Activated naive CD8-positive, alpha-beta T cell treated with anti-CD3 and anti-CD28 coated beads for 36 hours (primary cell): ENCODE results near the gene GCH1. TPM values are rescaled to one million over a fixed set of nuclear protein-coding genes. Genes with fewer than 3 reads are reported as not detected.
"Not testable (repeated sequence)": the region's sequence is repeated elsewhere in the genome, so short reads cannot be mapped to it uniquely, and the experiment has no call there.

Experiments used
- DNase-seq: peaks from one replicate; pipeline ENCODE4 v3.0.0; 2021
- H3K27ac Mint-ChIP-seq: one replicate; pipeline ENCODE4 v1.8.0; 2022; ENCODE audit warnings: mild to moderate bottlenecking, moderate library complexity, mixed read lengths
- H3K27me3 Mint-ChIP-seq: one replicate; pipeline ENCODE4 v1.8.0; 2022; ENCODE audit warnings: mild to moderate bottlenecking, mixed read lengths
- H3K36me3 Mint-ChIP-seq: one replicate; pipeline ENCODE4 v1.8.0; 2021; ENCODE audit warnings: mild to moderate bottlenecking, mixed read lengths
- H3K4me1 Mint-ChIP-seq: one replicate; pipeline ENCODE4 v1.8.0; 2021; ENCODE audit warnings: mixed read lengths
- H3K4me3 Mint-ChIP-seq: one replicate; pipeline ENCODE4 v1.8.0; 2022; ENCODE audit warnings: mild to moderate bottlenecking, moderate library complexity, mixed read lengths
- H3K9me3 Mint-ChIP-seq: one replicate; pipeline ENCODE4 v1.8.0; 2022; ENCODE audit warnings: mixed read lengths
- total RNA-seq, 2 experiments: library from RNA; stranded (reverse); gene quantifications; one replicate each; pipeline ENCODE4 v1.2.3, GENCODE V29; 2021

The GCH1 gene
- total RNA-seq, 2 experiments from 2014 or later, result 45.9 to 47.5 TPM

GRCh38 chr14:54808326-54809161 lies 94.1 kb downstream of the GCH1 start:
- H3K4me1 Mint-ChIP-seq, result peaks cover 5% of the 10 kb centered on the region
- H3K27me3 Mint-ChIP-seq, result peaks cover 23% of the 10 kb centered on the region

DNA sequence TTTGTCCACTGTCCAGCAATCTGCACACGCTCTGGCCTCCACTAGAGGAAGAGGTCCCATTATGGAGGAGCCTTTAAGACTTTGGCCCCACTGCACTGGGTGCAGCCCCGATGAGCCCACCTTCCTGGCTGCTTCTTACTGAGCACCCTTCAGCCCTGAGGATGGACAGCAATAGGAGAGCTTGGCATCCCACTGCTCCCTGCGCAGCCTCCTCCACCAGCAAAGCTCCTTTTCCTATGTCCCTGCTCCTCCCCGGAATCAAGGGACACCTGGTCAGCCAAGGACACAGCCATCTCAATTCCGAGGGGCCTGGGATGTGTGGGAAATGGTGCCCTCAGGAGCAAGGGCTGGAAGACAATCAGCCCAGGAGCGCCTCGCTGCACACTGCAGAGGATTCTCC lies 94.7 kb downstream of the GCH1 start:
- Mint-ChIP-seq H3K4me3 (no peak overlapping the region), H3K36me3 (no peaks in the 10 kb centered on the region), H3K27ac (no peak overlapping the region), H3K27me3 (peaks cover 26% of the 10 kb centered on the region), H3K4me1 (peaks cover 5% of the 10 kb centered on the region), H3K9me3 (no peaks in the 10 kb centered on the region)
- DNase-seq, result no peak

More at GRCh38 chr14:54808326-54809161, 94.1 kb downstream of the GCH1 start:
- no peaks in the 10 kb centered on the region for H3K9me3 Mint-ChIP-seq
- H3K27ac Mint-ChIP-seq, result no peak overlapping the region
- H3K36me3 Mint-ChIP-seq, result no peaks in the 10 kb centered on the region
- H3K4me3 Mint-ChIP-seq, result no peak overlapping the region
- no peak for DNase-seq

- Mint-ChIP-seq H3K4me1 (peaks cover 5% of the 10 kb centered on the region), H3K9me3 (no peaks in the 10 kb centered on the region), H3K36me3 (no peaks in the 10 kb centered on the region), H3K4me3 (no peak overlapping the region), H3K27ac (no peak overlapping the region), H3K27me3 (peaks cover 26% of the 10 kb centered on the region)
- DNase-seq, result no peak
Observed at GRCh38 chr14:54807428-54807827, 95.2 kb downstream of the GCH1 start.

DNA sequence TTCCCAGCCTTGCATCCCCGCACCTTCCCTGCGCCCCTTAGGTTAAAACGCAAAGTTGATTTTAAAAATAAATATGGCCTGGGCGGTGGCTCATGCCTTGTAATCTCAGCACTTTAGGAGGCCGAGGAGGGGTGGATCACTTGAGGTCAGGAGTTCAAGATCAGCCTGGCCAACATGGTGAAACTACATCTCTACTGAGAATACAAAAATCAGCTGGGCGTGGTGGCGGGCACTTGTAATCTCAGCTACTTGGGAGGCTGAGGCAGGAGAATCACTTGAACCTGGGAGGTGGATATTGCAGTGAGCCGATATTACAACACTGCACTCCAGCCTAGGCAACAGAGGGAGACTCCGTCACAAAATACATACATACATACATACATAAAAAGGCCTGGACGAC lies 96.0 kb downstream of the GCH1 start:
- Mint-ChIP-seq H3K36me3 (no peaks in the 10 kb centered on the region), H3K4me3 (no peak overlapping the region), H3K27me3 (peaks cover 28% of the 10 kb centered on the region), H3K27ac (no peak overlapping the region), H3K9me3 (no peaks in the 10 kb centered on the region), H3K4me1 (peaks cover 5% of the 10 kb centered on the region)
- DNase-seq, result no peak

DNA sequence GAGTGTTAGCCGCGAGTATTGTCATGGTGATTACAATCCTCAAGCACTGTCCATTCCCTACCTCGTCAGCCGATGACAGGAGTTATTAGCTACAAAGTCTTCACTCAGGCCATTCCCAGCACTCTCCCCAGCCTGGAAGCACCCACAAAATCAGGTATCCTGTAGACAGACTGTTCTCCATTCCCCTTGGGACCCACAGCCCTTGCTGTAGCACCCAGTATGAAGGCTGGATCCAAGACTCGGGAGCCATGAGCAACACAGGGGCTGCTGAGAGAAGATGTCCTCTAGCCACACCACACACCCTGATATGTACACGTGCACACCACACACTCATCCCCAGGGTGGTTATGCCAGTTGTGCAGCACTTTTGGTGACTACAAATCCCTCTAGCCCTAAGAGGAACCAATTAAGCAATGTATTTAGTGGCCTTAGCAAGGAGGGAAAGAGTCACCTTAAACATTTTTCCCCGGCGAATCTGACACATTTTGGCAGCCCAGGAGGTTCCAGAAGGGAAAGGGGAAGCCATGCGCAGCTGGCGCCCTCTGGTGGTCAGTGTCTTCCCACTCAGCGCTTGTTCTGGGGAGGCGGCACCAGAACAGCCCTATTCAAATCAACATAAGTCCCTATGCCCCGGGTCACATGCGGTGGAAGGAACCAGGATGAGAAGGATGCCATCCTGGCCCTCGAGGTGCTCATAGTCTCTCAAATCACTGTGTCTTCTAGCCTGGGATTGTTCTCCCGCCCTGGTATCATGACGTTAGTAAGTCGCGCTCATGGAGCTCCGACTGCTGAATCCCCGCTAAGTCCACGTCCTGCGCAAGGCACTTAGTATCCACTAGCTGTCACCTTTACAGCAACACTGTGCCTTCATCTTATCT lies 96.9 kb downstream of the GCH1 start:
- Mint-ChIP-seq H3K27me3 (peaks cover 30% of the 10 kb centered on the region), H3K36me3 (no peaks in the 10 kb centered on the region), H3K4me1 (peaks cover 5% of the 10 kb centered on the region), H3K4me3 (no peak overlapping the region), H3K27ac (no peak overlapping the region), H3K9me3 (no peaks in the 10 kb centered on the region)
- DNase-seq, result peak; percentile 71

DNA sequence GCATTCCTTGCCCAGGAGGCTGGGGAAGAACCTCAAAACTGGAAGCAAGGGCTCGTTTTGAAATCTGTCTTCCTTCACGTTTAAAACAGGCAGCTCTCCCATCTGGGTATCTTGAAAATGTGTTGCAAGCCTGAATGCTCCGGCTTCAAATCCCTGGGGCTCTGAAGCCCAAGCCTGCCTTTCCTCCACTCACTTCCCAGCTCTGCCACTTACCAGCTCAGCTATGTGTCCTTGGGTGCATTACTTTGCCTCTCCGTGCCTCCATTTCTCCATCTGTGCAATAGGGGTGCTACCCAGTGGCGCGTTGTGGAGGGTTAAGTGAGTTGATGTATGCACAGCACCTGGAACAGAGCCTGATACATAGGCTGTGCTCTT lies 97.6 kb downstream of the GCH1 start:
- no peaks in the 10 kb centered on the region for H3K36me3 Mint-ChIP-seq
- peaks cover 5% of the 10 kb centered on the region for H3K4me1 Mint-ChIP-seq
- H3K4me3 Mint-ChIP-seq, result no peak overlapping the region
- peaks cover 33% of the 10 kb centered on the region for H3K27me3 Mint-ChIP-seq
- no peaks in the 10 kb centered on the region for H3K9me3 Mint-ChIP-seq
- no peak overlapping the region for H3K27ac Mint-ChIP-seq
- DNase-seq, result no peak

DNA sequence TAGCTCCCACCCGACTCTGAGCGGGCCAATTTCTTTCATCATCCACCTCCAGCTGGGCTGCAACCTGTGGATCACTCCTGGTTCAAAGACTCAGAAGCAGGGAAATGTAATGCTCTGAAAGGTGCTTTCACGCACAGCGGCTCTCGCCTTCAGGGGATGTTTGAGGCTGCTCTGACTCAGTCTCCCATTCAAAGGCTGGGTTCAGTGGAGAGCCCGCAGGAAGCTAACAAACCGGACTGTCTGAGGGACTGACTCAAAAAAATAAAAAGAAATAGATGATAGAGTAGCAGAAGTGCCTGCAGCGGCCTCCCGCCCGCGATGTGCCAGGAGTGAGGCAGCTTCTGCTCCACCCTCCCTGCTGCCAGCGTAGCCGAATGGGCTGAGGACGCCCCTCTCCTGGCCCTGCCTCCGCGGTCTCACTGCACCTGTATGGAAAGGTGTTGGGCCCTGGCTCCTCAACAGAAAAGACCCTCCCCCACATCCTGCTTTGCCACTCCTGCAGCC lies 98.0 kb downstream of the GCH1 start:
- H3K27ac Mint-ChIP-seq, result no peak overlapping the region
- no peaks in the 10 kb centered on the region for H3K36me3 Mint-ChIP-seq
- DNase-seq, result no peak
- peaks cover 5% of the 10 kb centered on the region for H3K4me1 Mint-ChIP-seq
- H3K4me3 Mint-ChIP-seq, result no peak overlapping the region
- H3K27me3 Mint-ChIP-seq, result peaks cover 35% of the 10 kb centered on the region
- no peaks in the 10 kb centered on the region for H3K9me3 Mint-ChIP-seq

DNA sequence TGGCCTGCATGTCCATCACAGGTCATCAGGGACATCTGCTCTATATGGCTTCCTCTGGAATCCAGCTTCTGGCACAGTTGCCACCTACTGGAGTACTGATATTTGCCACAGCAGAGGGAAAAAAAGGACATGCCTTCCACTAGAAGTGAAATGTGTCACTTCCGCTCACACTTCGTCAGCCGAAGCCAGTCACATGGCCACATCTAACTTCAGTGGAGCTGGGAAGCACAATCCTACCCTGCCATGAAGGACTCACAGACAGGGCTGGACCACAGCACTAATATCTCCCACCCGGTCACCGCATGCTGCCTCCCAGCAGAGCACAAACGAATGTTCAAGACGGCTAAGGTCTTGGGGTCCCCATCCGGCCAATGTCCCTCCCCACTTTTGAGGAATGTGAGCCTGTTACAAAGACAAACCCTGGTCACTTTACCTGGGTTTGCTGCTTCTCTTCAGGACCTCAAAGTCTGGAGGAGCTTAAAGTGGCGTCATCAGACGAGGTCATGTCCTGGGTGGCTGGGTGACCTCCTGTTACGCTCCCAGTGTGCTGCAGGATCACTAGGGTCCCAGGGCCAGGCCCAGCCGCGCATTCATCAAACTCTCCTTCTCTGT lies 98.6 kb downstream of the GCH1 start:
- H3K27me3 Mint-ChIP-seq, result peaks cover 35% of the 10 kb centered on the region

DNA sequence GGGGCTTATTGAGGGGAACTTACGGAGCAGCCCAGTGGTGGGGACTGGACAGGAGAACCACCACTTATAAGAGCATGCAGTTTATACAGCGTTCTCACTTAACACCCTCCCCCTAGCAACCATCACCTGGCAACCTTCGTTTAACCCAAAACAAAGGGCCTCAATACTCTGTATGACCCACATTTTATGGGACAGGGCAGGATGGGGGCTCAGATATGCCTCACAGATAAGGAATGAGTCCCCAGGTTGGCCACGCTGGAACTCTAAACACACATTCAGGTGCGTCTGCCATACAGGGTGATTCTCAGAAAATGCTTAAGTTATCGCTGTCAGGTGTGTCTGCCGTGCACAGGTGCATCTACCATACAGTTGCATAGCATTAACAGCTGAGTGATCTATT lies 99.2 kb downstream of the GCH1 start:
- no peaks in the 10 kb centered on the region for H3K9me3 Mint-ChIP-seq
- no peak overlapping the region for H3K4me3 Mint-ChIP-seq
- no peaks in the 10 kb centered on the region for H3K36me3 Mint-ChIP-seq
- H3K4me1 Mint-ChIP-seq, result peaks cover 5% of the 10 kb centered on the region
- DNase-seq, result no peak
- peaks cover 35% of the 10 kb centered on the region for H3K27me3 Mint-ChIP-seq
- no peak overlapping the region for H3K27ac Mint-ChIP-seq

More for the DNA sequence above, 98.6 kb downstream of the GCH1 start:
- Mint-ChIP-seq H3K27ac (no peak overlapping the region), H3K9me3 (no peaks in the 10 kb centered on the region), H3K36me3 (no peaks in the 10 kb centered on the region), H3K4me3 (no peak overlapping the region), H3K4me1 (peaks cover 5% of the 10 kb centered on the region)
- DNase-seq, result no peak

DNA sequence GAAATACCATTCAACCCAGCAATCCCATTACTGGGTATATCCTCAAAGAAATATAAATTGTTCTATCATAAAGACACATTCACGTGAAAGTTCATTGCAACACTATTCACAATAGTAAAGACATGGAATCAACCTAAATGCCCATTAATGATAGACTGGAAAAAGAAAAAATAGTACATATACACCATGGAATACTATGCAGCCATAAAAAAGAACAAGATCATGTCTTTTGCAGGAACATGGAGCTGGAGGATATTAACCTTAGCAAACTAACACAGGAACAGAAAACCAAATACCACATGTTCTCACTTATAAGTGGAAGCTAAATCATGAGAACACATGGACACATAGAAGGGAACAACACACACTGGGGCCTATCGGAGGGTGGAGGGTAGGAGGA lies 101.1 kb downstream of the GCH1 start:
- not testable (repeated sequence) for H3K36me3 Mint-ChIP-seq, H3K4me3 Mint-ChIP-seq, H3K4me1 Mint-ChIP-seq, H3K27ac Mint-ChIP-seq, H3K9me3 Mint-ChIP-seq, DNase-seq
- H3K27me3 Mint-ChIP-seq, result peaks cover 25% of the 10 kb centered on the region

DNA sequence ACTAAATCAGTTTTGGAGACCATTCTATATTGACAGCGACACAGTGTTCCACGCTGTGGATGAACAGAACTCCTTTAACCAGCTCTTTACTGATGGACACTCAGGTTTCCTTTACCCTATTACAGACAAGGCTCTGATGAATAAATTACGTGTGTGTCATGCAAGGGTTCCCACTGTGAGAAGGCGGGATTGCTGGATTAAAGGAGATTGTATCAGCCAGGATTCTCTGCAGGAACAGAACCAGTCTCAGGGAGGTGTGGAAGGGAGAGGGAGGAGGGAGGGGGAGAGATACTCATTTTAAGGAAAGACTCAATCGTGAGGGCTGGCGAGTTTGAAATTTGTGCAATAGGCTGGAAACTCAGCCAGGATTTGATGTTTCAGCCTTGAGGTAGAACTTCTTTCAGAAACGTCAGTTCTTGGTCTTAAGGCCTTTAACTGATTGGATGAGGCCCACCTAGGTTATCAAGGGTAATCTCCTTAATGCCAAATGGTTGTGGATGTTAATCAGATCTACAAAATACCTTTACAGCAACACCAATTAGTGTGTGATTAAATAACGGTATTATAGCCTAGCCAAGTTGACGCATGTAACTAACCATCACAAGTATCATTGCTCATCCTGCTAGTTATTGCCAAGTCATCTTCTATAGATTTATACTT lies 104.0 kb downstream of the GCH1 start:
- no peak for DNase-seq
- H3K4me3 Mint-ChIP-seq, result no peak overlapping the region
- peaks cover 5% of the 10 kb centered on the region for H3K36me3 Mint-ChIP-seq
- H3K4me1 Mint-ChIP-seq, result no peaks in the 10 kb centered on the region
- H3K9me3 Mint-ChIP-seq, result peaks cover 5% of the 10 kb centered on the region
- no peak overlapping the region for H3K27ac Mint-ChIP-seq
- peaks cover 16% of the 10 kb centered on the region for H3K27me3 Mint-ChIP-seq

GRCh38 chr14:54797986-54798385 lies 104.6 kb downstream of the GCH1 start:
- DNase-seq, result no peak
- Mint-ChIP-seq H3K27me3 (peaks cover 13% of the 10 kb centered on the region), H3K4me1 (no peaks in the 10 kb centered on the region), H3K36me3 (peaks cover 5% of the 10 kb centered on the region), H3K27ac (no peak overlapping the region), H3K9me3 (peaks cover 5% of the 10 kb centered on the region), H3K4me3 (no peak overlapping the region)

GRCh38 chr14:54797556-54797955 lies 105.1 kb downstream of the GCH1 start:
- peaks cover 13% of the 10 kb centered on the region for H3K27me3 Mint-ChIP-seq
- no peaks in the 10 kb centered on the region for H3K4me1 Mint-ChIP-seq
- H3K36me3 Mint-ChIP-seq, result peaks cover 5% of the 10 kb centered on the region
- H3K4me3 Mint-ChIP-seq, result no peak overlapping the region
- H3K27ac Mint-ChIP-seq, result no peak overlapping the region
- no peak for DNase-seq
- H3K9me3 Mint-ChIP-seq, result peaks cover 5% of the 10 kb centered on the region

DNA sequence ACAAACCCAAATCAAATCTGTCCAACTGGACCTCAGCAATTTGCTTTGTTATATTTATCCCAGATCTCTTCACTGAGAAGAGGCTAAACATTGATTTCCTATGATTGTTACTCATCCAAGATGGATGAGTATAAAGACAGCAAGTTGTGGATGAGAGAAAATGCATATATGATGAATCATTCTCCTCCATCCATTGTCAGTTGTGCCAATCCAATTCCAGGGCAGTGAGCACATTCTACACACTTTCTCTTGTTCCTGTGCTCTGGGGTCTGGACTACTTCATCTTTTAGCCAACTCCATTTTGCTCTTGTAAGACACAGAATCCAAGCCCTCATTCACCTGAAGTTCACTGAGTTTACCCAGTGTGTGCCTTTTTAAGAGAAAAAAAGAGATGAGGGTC lies 105.7 kb downstream of the GCH1 start:
- Mint-ChIP-seq H3K4me3 (no peak overlapping the region), H3K27me3 (peaks cover 13% of the 10 kb centered on the region), H3K27ac (no peak overlapping the region), H3K4me1 (no peaks in the 10 kb centered on the region), H3K36me3 (peaks cover 5% of the 10 kb centered on the region), H3K9me3 (peaks cover 5% of the 10 kb centered on the region)
- DNase-seq, result no peak
